Measurements from ENCODE around the gene LMBR1L.
"Not testable (repeated sequence)": the region's sequence is repeated elsewhere in the genome, so short reads cannot be mapped to it uniquely, and the experiment has no call there.

Gene LMBR1L

DNA sequence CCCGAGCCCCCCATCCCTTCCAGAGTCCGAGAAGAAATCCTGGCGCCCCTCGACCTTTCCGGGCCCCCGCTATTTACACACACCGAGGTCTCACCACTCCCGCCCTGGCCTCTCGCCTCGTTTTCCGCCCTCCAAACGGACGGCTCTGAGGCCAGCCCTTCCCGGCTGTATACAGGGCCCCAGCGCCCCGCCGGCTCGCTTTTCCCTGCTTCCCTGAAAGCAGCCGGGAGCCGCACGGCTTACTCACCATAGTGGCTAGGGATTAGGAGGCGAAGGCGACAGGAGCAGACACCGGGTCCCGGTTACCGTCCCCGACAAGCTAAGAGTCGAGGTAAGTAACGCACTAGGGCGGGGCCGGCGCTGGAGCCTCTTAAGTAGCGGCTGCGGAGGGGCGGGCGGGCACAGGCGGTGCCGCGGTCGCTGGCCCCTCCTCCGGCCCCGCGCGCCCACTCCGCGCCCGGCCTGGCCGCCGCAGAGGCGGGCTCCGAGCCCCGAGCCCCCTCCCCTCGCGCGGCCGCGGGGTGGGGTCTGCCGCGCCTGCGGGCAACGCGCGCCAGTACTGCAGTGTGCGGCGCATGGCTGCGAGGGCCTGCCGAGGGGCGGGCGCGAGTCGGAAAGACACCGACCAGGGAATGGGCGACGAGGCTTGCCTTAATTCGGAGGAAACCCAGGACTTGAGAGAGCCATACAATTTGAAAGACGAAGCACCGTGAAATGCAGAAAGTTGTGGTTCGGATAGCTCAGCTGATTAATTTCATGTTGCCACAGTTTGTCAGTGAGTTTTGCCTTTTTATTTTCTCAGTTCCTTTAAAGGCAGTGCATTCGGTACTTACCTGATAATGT lies 20.6 kb upstream of the LMBR1L start, which contains the start of gene TUBA1B:
TUBA1B (minus strand) TSS at position 345 of the 843 bp plus-strand sequence; CDS start at position 250, 95 bp downstream.
- Histone ChIP-seq H3K27me3 (ENCODE audit: insufficient read depth, low read depth) (no peaks in the 10 kb centered on the region), H2AFZ (ENCODE audit: low read depth) (peak within 1 kb of the TSS; percentile 55)

DNA sequence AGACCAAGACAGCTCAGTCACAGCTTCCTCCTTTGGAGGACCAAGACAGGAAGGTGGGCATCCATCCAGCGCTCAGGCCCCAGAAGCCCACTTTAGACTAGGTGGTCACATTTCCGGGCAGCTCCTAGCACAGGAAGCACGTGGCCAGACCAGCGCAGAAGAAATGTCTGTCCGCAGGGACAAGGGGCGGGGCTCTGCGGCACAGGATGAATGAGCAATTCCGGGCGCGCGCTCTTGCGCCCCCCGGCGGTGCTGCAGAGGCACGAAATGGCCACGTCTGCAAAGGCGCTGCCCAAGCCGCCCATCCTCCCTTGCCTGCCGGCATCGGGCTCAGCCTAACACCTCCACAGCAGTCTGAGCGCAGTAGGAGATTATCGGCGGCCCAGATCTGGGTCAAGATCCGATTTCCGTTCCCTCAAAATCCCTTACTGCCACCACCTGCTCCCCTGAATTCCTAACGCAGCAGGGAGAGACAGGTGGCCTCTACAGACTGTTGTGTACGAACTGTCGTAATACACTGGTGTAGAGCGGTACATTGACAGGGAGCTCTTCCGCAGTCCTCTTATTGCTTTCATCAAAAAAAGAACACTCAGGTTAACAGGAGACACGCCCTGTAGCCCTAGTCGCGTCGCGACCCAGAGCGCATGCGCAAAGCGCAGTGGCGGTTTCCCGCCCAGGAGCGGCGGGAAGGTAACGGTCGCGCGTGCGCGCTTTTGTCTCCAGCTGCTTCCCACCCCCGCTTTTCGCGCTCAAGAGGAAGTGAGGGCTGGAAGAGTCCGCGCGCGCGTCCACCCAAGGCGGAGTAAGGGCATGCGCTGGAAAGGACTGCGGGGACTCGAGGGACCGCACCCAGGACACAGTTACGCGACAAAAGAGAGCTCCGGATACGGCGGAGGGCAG lies 19.8 kb upstream of the LMBR1L start:
- Histone ChIP-seq H2AFZ (ENCODE audit: low read depth) (no peak overlapping the region), H3K9ac (peak overlapping the region; percentile 100), H3K4me2 (peak overlapping the region; percentile 99), H3K27ac (peak overlapping the region; percentile 100), H3K27me3 (ENCODE audit: insufficient read depth, low read depth) (no peaks in the 10 kb centered on the region), H3K4me3 (IDR thresholded peaks at IDR 0.05; ENCODE audit: insufficient read depth, low read depth, low read length) (peak overlapping the region; percentile 56), H3K4me1 (ENCODE audit: low read depth, poor library complexity, severe bottlenecking) (peaks cover 31% of the 10 kb centered on the region), H4K20me1 (ENCODE audit: insufficient read depth) (peaks cover 12% of the 10 kb centered on the region; the same call in 1 of the 2 replicates), H3K79me2 (ENCODE audit: insufficient read depth, low read depth) (peaks cover 45% of the 10 kb centered on the region), H3K36me3 (ENCODE audit: insufficient read depth) (peaks cover 22% of the 10 kb centered on the region; the same call in 1 of the 2 replicates)
- TF ChIP-seq, protein P1, sequence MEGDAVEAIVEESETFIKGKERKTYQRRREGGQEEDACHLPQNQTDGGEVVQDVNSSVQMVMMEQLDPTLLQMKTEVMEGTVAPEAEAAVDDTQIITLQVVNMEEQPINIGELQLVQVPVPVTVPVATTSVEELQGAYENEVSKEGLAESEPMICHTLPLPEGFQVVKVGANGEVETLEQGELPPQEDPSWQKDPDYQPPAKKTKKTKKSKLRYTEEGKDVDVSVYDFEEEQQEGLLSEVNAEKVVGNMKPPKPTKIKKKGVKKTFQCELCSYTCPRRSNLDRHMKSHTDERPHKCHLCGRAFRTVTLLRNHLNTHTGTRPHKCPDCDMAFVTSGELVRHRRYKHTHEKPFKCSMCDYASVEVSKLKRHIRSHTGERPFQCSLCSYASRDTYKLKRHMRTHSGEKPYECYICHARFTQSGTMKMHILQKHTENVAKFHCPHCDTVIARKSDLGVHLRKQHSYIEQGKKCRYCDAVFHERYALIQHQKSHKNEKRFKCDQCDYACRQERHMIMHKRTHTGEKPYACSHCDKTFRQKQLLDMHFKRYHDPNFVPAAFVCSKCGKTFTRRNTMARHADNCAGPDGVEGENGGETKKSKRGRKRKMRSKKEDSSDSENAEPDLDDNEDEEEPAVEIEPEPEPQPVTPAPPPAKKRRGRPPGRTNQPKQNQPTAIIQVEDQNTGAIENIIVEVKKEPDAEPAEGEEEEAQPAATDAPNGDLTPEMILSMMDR (conservative IDR thresholded peaks at IDR 0.05; ENCODE audit: low read depth, low read length), result peak; percentile 92

More for the DNA sequence above, 20.6 kb upstream of the LMBR1L start, which contains the start of gene TUBA1B:
- peak within 1 kb of the TSS; percentile 100 for H3K27ac ChIP-seq
- H4K20me1 ChIP-seq (ENCODE audit: insufficient read depth), result peaks cover 12% of the 10 kb centered on the region; the same call in 1 of the 2 replicates
- H3K4me1 ChIP-seq (ENCODE audit: low read depth, poor library complexity, severe bottlenecking), result peaks cover 31% of the 10 kb centered on the region
- peak within 1 kb of the TSS; percentile 56 for H3K4me3 ChIP-seq (IDR thresholded peaks at IDR 0.05; ENCODE audit: insufficient read depth, low read depth, low read length)
- H3K79me2 ChIP-seq (ENCODE audit: insufficient read depth, low read depth), result peaks cover 45% of the 10 kb centered on the region
- H3K4me2 ChIP-seq, result peak within 1 kb of the TSS; percentile 99
- TF ChIP-seq, protein P1 (conservative IDR thresholded peaks at IDR 0.05; ENCODE audit: low read depth, low read length), result no peak
- peaks cover 22% of the 10 kb centered on the region; the same call in 1 of the 2 replicates for H3K36me3 ChIP-seq (ENCODE audit: insufficient read depth)
- peak within 1 kb of the TSS; percentile 100 for H3K9ac ChIP-seq

DNA sequence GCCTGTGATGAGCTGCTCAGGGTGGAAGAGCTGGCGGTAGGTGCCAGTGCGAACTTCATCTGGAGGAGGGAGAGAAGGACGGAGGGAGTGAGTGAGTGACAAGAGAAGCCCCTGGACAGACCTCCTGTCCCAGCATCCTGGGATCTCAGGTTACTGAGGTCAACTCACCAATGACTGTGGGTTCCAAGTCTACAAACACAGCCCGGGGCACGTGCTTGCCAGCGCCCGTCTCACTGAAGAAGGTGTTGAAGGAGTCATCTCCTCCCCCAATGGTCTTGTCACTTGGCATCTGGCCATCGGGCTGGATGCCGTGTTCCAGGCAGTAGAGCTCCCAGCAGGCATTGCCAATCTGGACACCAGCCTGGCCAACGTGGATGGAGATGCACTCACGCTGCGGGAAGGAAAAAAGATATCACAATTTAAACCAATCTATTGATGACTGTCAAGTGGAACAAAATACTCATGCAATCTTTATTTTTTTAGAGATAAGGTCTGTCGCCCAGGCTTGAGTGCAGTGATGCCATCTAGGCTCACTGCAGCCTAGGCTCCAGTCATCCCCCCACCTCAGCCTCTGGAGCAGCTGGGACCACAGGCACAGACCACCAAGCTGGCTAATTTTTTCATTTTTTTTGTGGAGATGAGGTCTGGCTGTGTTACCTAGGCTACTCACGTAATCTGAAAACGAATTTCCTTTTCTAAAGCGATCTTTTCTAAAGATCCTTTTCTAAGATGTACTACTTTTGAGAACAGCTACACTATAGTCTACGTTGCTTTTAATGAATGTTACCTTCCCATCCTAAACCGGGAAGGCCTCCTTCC lies 18.9 kb upstream of the LMBR1L start:
- Histone ChIP-seq H3K4me3 (IDR thresholded peaks at IDR 0.05; ENCODE audit: insufficient read depth, low read depth, low read length) (peak overlapping the region; percentile 56), H3K9ac (peak overlapping the region; percentile 100), H4K20me1 (ENCODE audit: insufficient read depth) (peaks cover 12% of the 10 kb centered on the region; the same call in 1 of the 2 replicates), H3K4me2 (peak overlapping the region; percentile 99), H3K79me2 (ENCODE audit: insufficient read depth, low read depth) (peaks cover 45% of the 10 kb centered on the region), H3K27ac (peak overlapping the region; percentile 100), H3K27me3 (ENCODE audit: insufficient read depth, low read depth) (no peaks in the 10 kb centered on the region), H3K4me1 (ENCODE audit: low read depth, poor library complexity, severe bottlenecking) (peaks cover 31% of the 10 kb centered on the region), H2AFZ (ENCODE audit: low read depth) (no peak overlapping the region), H3K36me3 (ENCODE audit: insufficient read depth) (peaks cover 22% of the 10 kb centered on the region; the same call in 1 of the 2 replicates)
- TF ChIP-seq, protein P1 (conservative IDR thresholded peaks at IDR 0.05; ENCODE audit: low read depth, low read length), result no peak

DNA sequence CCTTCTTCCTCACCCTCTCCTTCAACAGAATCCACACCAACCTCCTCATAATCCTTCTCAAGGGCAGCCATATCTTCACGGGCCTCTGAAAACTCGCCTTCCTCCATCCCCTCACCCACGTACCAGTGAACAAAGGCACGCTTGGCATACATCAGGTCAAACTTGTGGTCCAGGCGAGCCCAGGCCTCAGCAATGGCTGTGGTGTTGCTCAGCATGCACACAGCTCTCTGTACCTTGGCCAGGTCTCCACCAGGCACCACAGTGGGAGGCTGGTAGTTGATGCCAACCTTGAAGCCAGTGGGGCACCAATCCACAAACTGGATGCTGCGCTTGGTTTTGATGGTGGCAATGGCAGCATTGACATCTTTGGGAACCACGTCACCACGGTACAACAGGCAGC lies 17.3 kb upstream of the LMBR1L start:
- not testable (repeated sequence) for H3K4me3 ChIP-seq (IDR thresholded peaks at IDR 0.05; ENCODE audit: insufficient read depth, low read depth, low read length); H2AFZ ChIP-seq (ENCODE audit: low read depth); H3K27ac ChIP-seq; H3K9ac ChIP-seq; H3K4me2 ChIP-seq; H3K27me3 ChIP-seq (ENCODE audit: insufficient read depth, low read depth)
- Histone ChIP-seq H3K79me2 (ENCODE audit: insufficient read depth, low read depth) (peaks cover 35% of the 10 kb centered on the region), H3K4me1 (ENCODE audit: low read depth, poor library complexity, severe bottlenecking) (peaks cover 21% of the 10 kb centered on the region), H3K36me3 (ENCODE audit: insufficient read depth) (peaks cover 22% of the 10 kb centered on the region; the same call in 1 of the 2 replicates), H4K20me1 (ENCODE audit: insufficient read depth) (peaks cover 12% of the 10 kb centered on the region; the same call in 1 of the 2 replicates)
